Rectal smooth muscle tissue (tissue), 1 donor: ENCODE results near the gene EPSTI1.
A peak's percentile ranks its signal among the peaks of the same experiment; 100 is the strongest.
"Not testable (repeated sequence)": the region's sequence is repeated elsewhere in the genome, so short reads cannot be mapped to it uniquely, and the experiment has no call there.

Experiments
- H3K27ac ChIP-seq: one replicate; pipeline ENCODE4 v1.7.0; 2013; ENCODE audit warnings: low read depth, low read length, inconsistent platforms
- H3K27me3 ChIP-seq: one replicate; pipeline ENCODE4 v1.7.0; 2013; ENCODE audit warnings: low read length; ENCODE audit not compliant: control insufficient read depth, insufficient read depth
- H3K36me3 ChIP-seq: one replicate; pipeline ENCODE4 v1.7.0; 2013; ENCODE audit warnings: low read length; ENCODE audit not compliant: control insufficient read depth, insufficient read depth
- H3K4me1 ChIP-seq: one replicate; pipeline ENCODE4 v1.7.0; 2013; ENCODE audit warnings: low read length; ENCODE audit not compliant: control insufficient read depth, insufficient read depth
- H3K4me3 ChIP-seq: one replicate; pipeline ENCODE4 v1.7.0; 2013; ENCODE audit warnings: low read length
- H3K9ac ChIP-seq: one replicate; pipeline ENCODE4 v1.7.0; 2013; ENCODE audit warnings: low read length

The EPSTI1 gene

GRCh38 chr13:43000676-43001075, 8.6 kb upstream of the EPSTI1 start:
- no peaks in the 10 kb centered on the region for H3K27me3 ChIP-seq
- H3K4me1 ChIP-seq, result peaks cover 3% of the 10 kb centered on the region
- H3K9ac ChIP-seq, result no peak overlapping the region
- no peak overlapping the region for H3K27ac ChIP-seq
- H3K4me3 ChIP-seq, result no peak overlapping the region
- H3K36me3 ChIP-seq, result no peaks in the 10 kb centered on the region

- no peak overlapping the region for H3K27ac ChIP-seq
- H3K9ac ChIP-seq, result no peak overlapping the region
- H3K4me1 ChIP-seq, result no peaks in the 10 kb centered on the region
- no peaks in the 10 kb centered on the region for H3K27me3 ChIP-seq
- H3K4me3 ChIP-seq, result no peak overlapping the region
- no peaks in the 10 kb centered on the region for H3K36me3 ChIP-seq
Measured at GRCh38 chr13:42999491-42999890, 7.5 kb upstream of the EPSTI1 start.

GRCh38 chr13:42997381-42997780, 5.3 kb upstream of the EPSTI1 start:
- Histone ChIP-seq H3K4me1 (no peaks in the 10 kb centered on the region), H3K27me3 (no peaks in the 10 kb centered on the region), H3K27ac (no peak overlapping the region), H3K4me3 (no peak overlapping the region), H3K36me3 (no peaks in the 10 kb centered on the region), H3K9ac (no peak overlapping the region)

- Histone ChIP-seq H3K27ac (no peak overlapping the region), H3K9ac (no peak overlapping the region), H3K36me3 (no peaks in the 10 kb centered on the region), H3K4me1 (no peaks in the 10 kb centered on the region), H3K4me3 (no peak overlapping the region), H3K27me3 (no peaks in the 10 kb centered on the region)
Measured at GRCh38 chr13:42996584-42996983, 4.5 kb upstream of the EPSTI1 start.

GRCh38 chr13:42994878-42995277, 2.8 kb upstream of the EPSTI1 start:
- H3K4me3 ChIP-seq, result no peak overlapping the region
- H3K36me3 ChIP-seq, result no peaks in the 10 kb centered on the region
- H3K27me3 ChIP-seq, result no peaks in the 10 kb centered on the region
- H3K4me1 ChIP-seq, result peaks cover 9% of the 10 kb centered on the region
- H3K9ac ChIP-seq, result no peak overlapping the region
- no peak overlapping the region for H3K27ac ChIP-seq

- Histone ChIP-seq H3K4me1 (peaks cover 9% of the 10 kb centered on the region), H3K4me3 (peak overlapping the region; percentile 82), H3K36me3 (no peaks in the 10 kb centered on the region), H3K27me3 (no peaks in the 10 kb centered on the region), H3K9ac (no peak overlapping the region), H3K27ac (no peak overlapping the region)
Measured at GRCh38 chr13:42992764-42993122, 702 bp upstream of the EPSTI1 start.

- not testable (repeated sequence) for H3K27me3 ChIP-seq, H3K4me1 ChIP-seq, H3K36me3 ChIP-seq
- H3K27ac ChIP-seq, result peak overlapping the region; percentile 73
- H3K4me3 ChIP-seq, result peak overlapping the region; percentile 82
- peak overlapping the region; percentile 55 for H3K9ac ChIP-seq
Measured at GRCh38 chr13:42991233-42991897, 676 bp downstream of the EPSTI1 start.

- H3K27me3 ChIP-seq, result no peaks in the 10 kb centered on the region
- no peak overlapping the region for H3K9ac ChIP-seq
- H3K4me1 ChIP-seq, result peaks cover 9% of the 10 kb centered on the region
- peak overlapping the region; percentile 52 for H3K27ac ChIP-seq
- no peaks in the 10 kb centered on the region for H3K36me3 ChIP-seq
- peak overlapping the region; percentile 82 for H3K4me3 ChIP-seq
Measured at GRCh38 chr13:42990291-42991232, 1.5 kb downstream of the EPSTI1 start.

- Histone ChIP-seq H3K9ac (no peak overlapping the region), H3K27ac (no peak overlapping the region), H3K36me3 (no peaks in the 10 kb centered on the region), H3K4me1 (peaks cover 9% of the 10 kb centered on the region), H3K27me3 (no peaks in the 10 kb centered on the region), H3K4me3 (no peak overlapping the region)
Measured at GRCh38 chr13:42986176-42986574, 5.9 kb downstream of the EPSTI1 start.

GRCh38 chr13:42985312-42986175, 6.5 kb downstream of the EPSTI1 start:
- no peaks in the 10 kb centered on the region for H3K36me3 ChIP-seq
- H3K4me1 ChIP-seq, result peaks cover 4% of the 10 kb centered on the region
- H3K9ac ChIP-seq, result no peak overlapping the region
- no peaks in the 10 kb centered on the region for H3K27me3 ChIP-seq
- no peak overlapping the region for H3K27ac ChIP-seq
- no peak overlapping the region for H3K4me3 ChIP-seq

- Histone ChIP-seq H3K27me3 (no peaks in the 10 kb centered on the region), H3K36me3 (no peaks in the 10 kb centered on the region), H3K9ac (no peak overlapping the region), H3K27ac (no peak overlapping the region), H3K4me1 (no peaks in the 10 kb centered on the region), H3K4me3 (no peak overlapping the region)
Measured at GRCh38 chr13:42984691-42985090, 7.3 kb downstream of the EPSTI1 start.

- Histone ChIP-seq H3K27me3 (no peaks in the 10 kb centered on the region), H3K9ac (no peak overlapping the region), H3K4me1 (no peaks in the 10 kb centered on the region), H3K27ac (no peak overlapping the region), H3K4me3 (no peak overlapping the region), H3K36me3 (no peaks in the 10 kb centered on the region)
Measured at GRCh38 chr13:42984026-42984425, 8.0 kb downstream of the EPSTI1 start.
